OCI-M1 (cell line): ENCODE measurements around the gene DRAM2.
A peak's percentile ranks its signal among the peaks of the same experiment; 100 is the strongest.
"Not testable (repeated sequence)": the region's sequence is repeated elsewhere in the genome, so short reads cannot be mapped to it uniquely, and the experiment has no call there.

Experiments used
- DNase-seq: peaks from one replicate; lab custom pipeline; 2025; lab: John Stamatoyannopoulos, UW

Gene DRAM2

DNA sequence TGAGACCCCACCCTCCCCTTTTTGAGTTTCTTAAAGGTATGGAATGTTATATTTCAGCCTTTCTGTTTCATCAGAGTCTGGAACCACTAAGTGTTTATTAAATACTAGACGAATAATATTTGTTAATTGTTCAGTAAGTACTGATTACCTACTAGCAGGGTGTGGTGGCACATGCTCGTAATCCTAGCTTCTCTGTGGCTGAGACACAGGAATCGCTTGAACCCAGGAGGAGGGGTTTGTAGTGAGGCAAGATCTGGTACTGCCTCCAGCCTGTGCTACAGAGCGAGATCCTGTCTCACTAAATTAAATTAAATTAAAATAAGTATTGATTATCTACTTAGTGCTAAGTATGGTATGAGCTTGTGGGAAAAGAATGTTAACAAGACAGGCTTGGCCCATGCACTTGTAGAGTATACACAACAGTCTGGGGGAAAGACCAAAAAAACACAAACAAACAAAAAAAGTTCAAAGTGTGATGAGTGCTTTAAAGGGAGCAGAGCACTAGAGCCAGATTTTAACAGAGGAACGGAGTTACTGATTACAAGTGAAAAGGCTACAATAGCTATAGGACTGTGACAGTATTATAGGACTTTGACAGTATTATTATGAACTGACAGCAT lies 2.6 kb upstream of the DRAM2 start:
- no peak for DNase-seq

GRCh38 chr1:111141245-111142220 lies 1.6 kb upstream of the DRAM2 start:
- no peak for DNase-seq

DNA sequence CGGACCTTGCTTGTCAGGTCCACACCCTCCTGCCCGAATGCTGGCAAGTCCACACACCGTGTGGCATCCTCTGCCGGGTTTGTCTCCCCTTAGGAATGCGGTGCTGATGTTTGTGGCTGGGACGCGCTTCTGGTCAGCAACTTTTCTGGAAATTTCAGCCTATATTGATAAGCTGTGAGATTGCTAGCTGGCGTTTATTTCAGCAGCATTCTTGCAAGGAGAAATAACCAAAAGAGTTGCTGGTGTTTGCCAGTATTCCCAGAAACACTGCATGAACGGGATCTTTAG lies 731 bp upstream of the DRAM2 start:
- no peak for DNase-seq

GRCh38 chr1:111139324-111139955 lies 453 bp downstream of the DRAM2 start:
- peak; percentile 87 for DNase-seq

- no peak for DNase-seq
Observed at GRCh38 chr1:111133866-111134265, 6.0 kb downstream of the DRAM2 start.

DNA sequence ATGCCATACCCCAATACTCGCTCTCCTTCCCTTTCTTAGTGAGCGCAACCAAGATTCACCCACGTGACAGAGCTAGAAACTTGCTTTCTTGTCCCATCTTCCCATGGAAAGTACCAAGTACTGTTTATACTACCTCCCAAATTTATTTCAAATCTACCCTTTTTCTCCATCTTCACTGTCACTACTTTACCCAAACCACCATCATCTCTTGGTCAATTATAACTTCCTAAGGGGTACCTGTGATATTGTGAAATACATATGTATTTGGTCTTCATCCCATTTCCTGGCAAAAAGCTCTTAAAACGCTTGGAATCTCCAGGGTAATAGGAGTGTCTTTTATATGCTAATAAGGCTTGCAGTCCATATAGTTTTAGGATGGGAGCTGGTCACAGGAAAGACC lies 8.2 kb downstream of the DRAM2 start:
- no peak for DNase-seq

- DNase-seq = no peak
Observed at GRCh38 chr1:111129376-111129775, 10.5 kb downstream of the DRAM2 start.

GRCh38 chr1:111127923-111128643 lies 11.8 kb downstream of the DRAM2 start:
- DNase-seq = no peak

- no peak for DNase-seq
Observed at GRCh38 chr1:111126354-111126753, 13.5 kb downstream of the DRAM2 start.

- no peak for DNase-seq
Observed at GRCh38 chr1:111116496-111116895, 23.4 kb downstream of the DRAM2 start.

GRCh38 chr1:111110197-111110899 lies 29.5 kb downstream of the DRAM2 start:
- DNase-seq = no peak

- DNase-seq = no peak
Observed at GRCh38 chr1:111104981-111105380, 34.9 kb downstream of the DRAM2 start.

DNA sequence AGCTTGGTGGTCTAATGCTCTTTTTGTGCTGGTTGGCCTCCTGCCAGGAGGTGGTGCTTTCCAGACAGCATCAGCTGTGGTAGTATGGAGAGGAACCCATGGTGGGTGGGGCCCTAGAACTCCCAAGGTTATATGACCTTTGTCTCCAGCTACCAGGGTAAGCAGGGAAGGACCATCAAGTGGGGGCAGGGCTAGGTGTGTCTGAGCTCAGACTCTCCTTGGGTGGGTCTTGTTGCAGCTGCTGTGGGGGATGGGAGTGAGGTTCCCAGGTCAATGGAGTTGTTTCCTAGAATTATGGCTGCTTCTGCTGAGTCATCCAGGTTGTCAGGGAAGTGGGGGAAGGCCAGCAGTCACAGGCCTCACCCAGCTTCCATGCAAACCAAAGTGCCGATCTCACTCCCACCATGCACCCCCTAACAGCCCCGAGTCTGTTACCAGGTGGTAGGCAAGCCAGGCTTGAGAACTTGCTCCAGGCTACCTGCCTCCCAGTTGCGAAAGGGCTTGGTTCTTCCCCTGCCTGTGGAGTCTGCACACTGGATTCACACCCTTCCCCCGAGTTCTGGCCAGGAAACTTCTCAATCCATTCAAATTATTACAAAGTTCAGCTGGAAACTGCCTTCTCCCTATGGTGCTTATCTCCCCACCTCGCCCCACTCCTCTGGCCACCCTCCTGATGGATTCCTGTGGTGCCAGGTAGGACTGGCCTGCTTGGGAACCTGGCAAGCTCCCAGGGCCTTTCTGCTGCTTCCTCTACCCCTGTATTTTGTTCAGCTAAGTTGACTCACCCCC lies 37.8 kb downstream of the DRAM2 start:
- peak; percentile 17 for DNase-seq

GRCh38 chr1:111099289-111099688 lies 40.6 kb downstream of the DRAM2 start:
- peak; percentile 24 for DNase-seq

GRCh38 chr1:111097356-111098099 lies 42.4 kb downstream of the DRAM2 start:
- DNase-seq = no peak

- not testable (repeated sequence) for DNase-seq
Observed at GRCh38 chr1:111095421-111095820, 44.5 kb downstream of the DRAM2 start.

DNA sequence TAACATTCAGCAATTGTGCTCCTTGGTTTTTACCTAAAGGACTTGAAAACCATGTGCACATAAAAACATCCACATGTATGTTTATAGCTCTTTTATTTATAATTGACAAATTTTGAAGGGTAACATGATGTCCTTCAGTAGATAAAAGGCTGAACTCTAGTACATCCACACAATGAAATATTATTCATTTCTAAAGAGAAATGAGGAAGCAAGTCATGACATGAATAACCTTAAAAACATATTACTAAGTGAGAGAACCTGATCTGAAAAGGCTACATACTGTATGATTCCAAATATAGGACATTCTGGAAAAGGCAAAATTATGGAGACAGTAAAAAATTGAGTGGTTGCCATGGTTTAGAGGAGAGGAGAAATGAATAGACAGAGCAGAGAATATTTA lies 50.3 kb downstream of the DRAM2 start:
- no peak for DNase-seq

DNA sequence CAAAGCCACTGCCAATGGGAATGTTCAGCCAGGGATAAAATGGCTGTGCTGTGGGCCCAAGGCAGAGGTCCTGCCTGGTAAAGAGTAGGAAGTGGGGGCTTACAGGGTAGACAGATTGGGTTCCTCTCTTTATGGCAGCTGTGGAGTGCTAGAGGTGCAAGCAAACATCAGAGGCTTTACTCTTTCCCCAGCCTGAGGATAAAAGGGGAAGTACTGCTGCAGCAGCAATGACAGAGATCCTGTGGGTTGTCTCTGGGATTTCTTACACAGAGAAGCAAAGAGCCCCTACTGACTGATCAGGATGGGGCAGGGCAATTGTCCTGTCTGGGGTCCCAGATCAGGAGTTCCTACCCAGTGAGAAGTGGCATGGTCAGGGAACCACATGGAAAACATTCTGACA lies 54.2 kb downstream of the DRAM2 start:
- DNase-seq = no peak

GRCh38 chr1:111084999-111085398 lies 54.9 kb downstream of the DRAM2 start:
- no peak for DNase-seq
